ENCODE measurements around the gene MKS1. TPM values are rescaled to one million over a fixed set of nuclear protein-coding genes. Genes with fewer than 3 reads are reported as not detected.

Gene MKS1
- total and polyA plus RNA-seq, 2 donors (not counting 1 experiment from before 2014, with no cell fraction given), result 8.7 to 17.8 TPM

DNA sequence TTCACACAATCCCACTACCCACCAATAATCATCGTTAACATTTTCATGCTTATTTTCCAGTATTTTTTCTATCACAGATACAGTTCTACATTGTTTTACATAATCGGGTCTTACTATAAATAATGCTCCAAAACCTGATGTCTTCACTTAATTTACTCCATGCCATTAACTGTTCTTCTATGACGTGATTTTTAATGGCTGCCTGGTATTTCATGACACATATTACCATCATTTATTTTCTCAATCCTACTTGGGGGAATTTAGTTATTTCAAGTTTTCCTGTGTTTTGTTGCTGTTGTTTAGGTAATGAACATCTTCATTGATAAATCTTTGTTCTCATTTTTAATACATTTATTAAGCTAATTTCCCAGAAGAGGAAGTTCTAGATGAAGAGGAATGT lies 34.0 kb upstream of the MKS1 start:
- Histone ChIP-seq H3K4me3 (replicated peaks in 1 of 4; ENCODE audit: control extremely low read depth in 1 of 4, insufficient read depth in 1 of 4, low read depth in 3 of 4, low read length in 4 of 4) (no peak overlapping the region), H3K27me3 (ENCODE audit: control insufficient read depth, insufficient read depth, low read length) (peaks cover 20% of the 10 kb centered on the region), H3K36me3 (ENCODE audit: control insufficient read depth, insufficient read depth, low read length) (no peaks in the 10 kb centered on the region), H3K9ac (ENCODE audit: insufficient read depth, low read length) (no peak overlapping the region), H3K9me3 (ENCODE audit: control insufficient read depth, insufficient read depth, low read depth, low read length) (no peaks in the 10 kb centered on the region), H3K79me2 (ENCODE audit: control insufficient read depth, insufficient read depth, low read length) (no peaks in the 10 kb centered on the region), H2AFZ (ENCODE audit: low read length) (no peak overlapping the region), H3K4me2 (ENCODE audit: extremely low read depth, insufficient read depth, low read length) (no peak overlapping the region), H3K4me1 (ENCODE audit: control insufficient read depth, extremely low read depth, insufficient read depth, low read length) (no peaks in the 10 kb centered on the region), H4K20me1 (ENCODE audit: control insufficient read depth, extremely low read depth, insufficient read depth, low read length) (no peaks in the 10 kb centered on the region), H3K27ac (ENCODE audit: insufficient read depth, low read length) (no peak overlapping the region)
- TF ChIP-seq, protein P1, sequence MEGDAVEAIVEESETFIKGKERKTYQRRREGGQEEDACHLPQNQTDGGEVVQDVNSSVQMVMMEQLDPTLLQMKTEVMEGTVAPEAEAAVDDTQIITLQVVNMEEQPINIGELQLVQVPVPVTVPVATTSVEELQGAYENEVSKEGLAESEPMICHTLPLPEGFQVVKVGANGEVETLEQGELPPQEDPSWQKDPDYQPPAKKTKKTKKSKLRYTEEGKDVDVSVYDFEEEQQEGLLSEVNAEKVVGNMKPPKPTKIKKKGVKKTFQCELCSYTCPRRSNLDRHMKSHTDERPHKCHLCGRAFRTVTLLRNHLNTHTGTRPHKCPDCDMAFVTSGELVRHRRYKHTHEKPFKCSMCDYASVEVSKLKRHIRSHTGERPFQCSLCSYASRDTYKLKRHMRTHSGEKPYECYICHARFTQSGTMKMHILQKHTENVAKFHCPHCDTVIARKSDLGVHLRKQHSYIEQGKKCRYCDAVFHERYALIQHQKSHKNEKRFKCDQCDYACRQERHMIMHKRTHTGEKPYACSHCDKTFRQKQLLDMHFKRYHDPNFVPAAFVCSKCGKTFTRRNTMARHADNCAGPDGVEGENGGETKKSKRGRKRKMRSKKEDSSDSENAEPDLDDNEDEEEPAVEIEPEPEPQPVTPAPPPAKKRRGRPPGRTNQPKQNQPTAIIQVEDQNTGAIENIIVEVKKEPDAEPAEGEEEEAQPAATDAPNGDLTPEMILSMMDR (conservative IDR thresholded peaks at IDR 0.05 in 1 of 2, IDR thresholded peaks at IDR 0.05 in 1 of 2; ENCODE audit: low read depth in 1 of 2, low read length in 2 of 2), result no peak
- no peak for TF ChIP-seq EZH2 (IDR thresholded peaks at IDR 0.05; ENCODE audit: low read length, missing control alignments)
- no peak for DNase-seq (ENCODE audit: low read depth in 2 of 2)

DNA sequence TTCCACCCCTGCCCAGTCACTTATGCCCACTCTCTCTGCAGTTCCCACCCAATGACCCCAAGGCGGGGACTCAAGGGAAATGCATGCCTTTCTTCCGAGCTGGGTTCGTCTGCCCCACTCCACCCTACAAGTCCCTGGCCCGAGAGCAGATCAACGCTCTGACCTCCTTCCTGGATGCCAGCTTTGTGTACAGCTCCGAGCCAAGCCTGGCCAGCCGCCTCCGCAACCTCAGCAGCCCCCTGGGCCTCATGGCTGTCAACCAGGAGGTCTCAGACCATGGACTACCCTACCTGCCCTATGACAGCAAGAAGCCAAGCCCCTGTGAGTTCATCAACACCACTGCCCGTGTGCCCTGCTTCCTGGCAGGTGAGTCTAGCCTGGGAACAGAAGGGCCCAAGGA lies 33.1 kb upstream of the MKS1 start:
- Histone ChIP-seq H3K4me3 (replicated peaks in 1 of 4; ENCODE audit: control extremely low read depth in 1 of 4, insufficient read depth in 1 of 4, low read depth in 3 of 4, low read length in 4 of 4) (no peak overlapping the region), H3K4me2 (ENCODE audit: extremely low read depth, insufficient read depth, low read length) (no peak overlapping the region), H3K4me1 (ENCODE audit: control insufficient read depth, extremely low read depth, insufficient read depth, low read length) (no peaks in the 10 kb centered on the region), H3K27me3 (ENCODE audit: control insufficient read depth, insufficient read depth, low read length) (peaks cover 20% of the 10 kb centered on the region), H4K20me1 (ENCODE audit: control insufficient read depth, extremely low read depth, insufficient read depth, low read length) (no peaks in the 10 kb centered on the region), H3K79me2 (ENCODE audit: control insufficient read depth, insufficient read depth, low read length) (no peaks in the 10 kb centered on the region), H3K36me3 (ENCODE audit: control insufficient read depth, insufficient read depth, low read length) (no peaks in the 10 kb centered on the region), H3K27ac (ENCODE audit: insufficient read depth, low read length) (no peak overlapping the region), H3K9ac (ENCODE audit: insufficient read depth, low read length) (no peak overlapping the region), H2AFZ (ENCODE audit: low read length) (no peak overlapping the region), H3K9me3 (ENCODE audit: control insufficient read depth, insufficient read depth, low read depth, low read length) (no peaks in the 10 kb centered on the region)
- DNase-seq (ENCODE audit: low read depth in 2 of 2), result no peak
- no peak for TF ChIP-seq EZH2 (IDR thresholded peaks at IDR 0.05; ENCODE audit: low read length, missing control alignments)
- TF ChIP-seq, protein P1 (conservative IDR thresholded peaks at IDR 0.05 in 1 of 2, IDR thresholded peaks at IDR 0.05 in 1 of 2; ENCODE audit: low read depth in 1 of 2, low read length in 2 of 2), result no peak

DNA sequence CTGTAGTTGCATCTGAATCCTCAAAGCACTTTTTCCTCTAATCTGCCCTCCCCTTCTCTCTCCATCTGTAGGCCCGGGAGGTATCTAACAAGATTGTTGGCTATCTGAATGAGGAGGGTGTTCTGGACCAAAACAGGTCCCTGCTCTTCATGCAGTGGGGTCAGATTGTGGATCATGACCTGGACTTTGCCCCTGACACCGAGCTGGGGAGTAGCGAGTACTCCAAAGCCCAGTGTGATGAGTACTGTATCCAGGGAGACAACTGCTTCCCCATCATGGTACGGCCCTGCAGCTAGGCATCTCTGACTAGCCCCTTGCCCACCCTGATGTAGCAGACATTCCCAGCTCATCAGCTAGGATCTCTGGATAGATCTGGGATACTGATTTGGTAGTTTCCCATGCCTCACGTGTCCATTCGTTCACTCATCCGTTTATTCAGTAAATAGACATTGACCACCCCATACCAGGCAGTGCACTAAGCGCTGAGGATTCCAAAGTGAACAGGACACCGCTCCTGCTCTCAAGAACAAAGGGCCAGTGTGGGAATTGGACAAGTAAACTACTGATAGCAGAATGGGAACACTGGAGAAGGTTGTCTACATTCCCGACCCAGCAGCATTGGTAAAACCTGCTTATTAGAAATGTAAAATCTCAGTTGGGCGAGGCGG lies 31.4 kb upstream of the MKS1 start:
- no peaks in the 10 kb centered on the region for H4K20me1 ChIP-seq (ENCODE audit: control insufficient read depth, extremely low read depth, insufficient read depth, low read length)
- H3K27ac ChIP-seq (ENCODE audit: insufficient read depth, low read length), result no peak overlapping the region
- TF ChIP-seq EZH2 (IDR thresholded peaks at IDR 0.05; ENCODE audit: low read length, missing control alignments), result no peak
- TF ChIP-seq, protein P1 (conservative IDR thresholded peaks at IDR 0.05 in 1 of 2, IDR thresholded peaks at IDR 0.05 in 1 of 2; ENCODE audit: low read depth in 1 of 2, low read length in 2 of 2), result no peak
- H3K9me3 ChIP-seq (ENCODE audit: control insufficient read depth, insufficient read depth, low read depth, low read length), result no peaks in the 10 kb centered on the region
- H3K36me3 ChIP-seq (ENCODE audit: control insufficient read depth, insufficient read depth, low read length), result no peaks in the 10 kb centered on the region
- H3K9ac ChIP-seq (ENCODE audit: insufficient read depth, low read length), result no peak overlapping the region
- H3K79me2 ChIP-seq (ENCODE audit: control insufficient read depth, insufficient read depth, low read length), result no peaks in the 10 kb centered on the region
- H3K4me1 ChIP-seq (ENCODE audit: control insufficient read depth, extremely low read depth, insufficient read depth, low read length), result no peaks in the 10 kb centered on the region
- H3K4me3 ChIP-seq (replicated peaks in 1 of 4; ENCODE audit: control extremely low read depth in 1 of 4, insufficient read depth in 1 of 4, low read depth in 3 of 4, low read length in 4 of 4), result no peak overlapping the region
- no peak for DNase-seq (ENCODE audit: low read depth in 2 of 2)
- H3K4me2 ChIP-seq (ENCODE audit: extremely low read depth, insufficient read depth, low read length), result no peak overlapping the region
- H2AFZ ChIP-seq (ENCODE audit: low read length), result no peak overlapping the region
- peaks cover 20% of the 10 kb centered on the region for H3K27me3 ChIP-seq (ENCODE audit: control insufficient read depth, insufficient read depth, low read length)
